Non-pigmented ciliary epithelial cell (primary cell): Measurements from ENCODE around the gene TDG.

Source experiments
- DNase-seq: peaks from one replicate; pipeline ENCODE4 v3.0.0-alpha.2; 2010; ENCODE audit warnings: low read depth

The TDG gene

DNA sequence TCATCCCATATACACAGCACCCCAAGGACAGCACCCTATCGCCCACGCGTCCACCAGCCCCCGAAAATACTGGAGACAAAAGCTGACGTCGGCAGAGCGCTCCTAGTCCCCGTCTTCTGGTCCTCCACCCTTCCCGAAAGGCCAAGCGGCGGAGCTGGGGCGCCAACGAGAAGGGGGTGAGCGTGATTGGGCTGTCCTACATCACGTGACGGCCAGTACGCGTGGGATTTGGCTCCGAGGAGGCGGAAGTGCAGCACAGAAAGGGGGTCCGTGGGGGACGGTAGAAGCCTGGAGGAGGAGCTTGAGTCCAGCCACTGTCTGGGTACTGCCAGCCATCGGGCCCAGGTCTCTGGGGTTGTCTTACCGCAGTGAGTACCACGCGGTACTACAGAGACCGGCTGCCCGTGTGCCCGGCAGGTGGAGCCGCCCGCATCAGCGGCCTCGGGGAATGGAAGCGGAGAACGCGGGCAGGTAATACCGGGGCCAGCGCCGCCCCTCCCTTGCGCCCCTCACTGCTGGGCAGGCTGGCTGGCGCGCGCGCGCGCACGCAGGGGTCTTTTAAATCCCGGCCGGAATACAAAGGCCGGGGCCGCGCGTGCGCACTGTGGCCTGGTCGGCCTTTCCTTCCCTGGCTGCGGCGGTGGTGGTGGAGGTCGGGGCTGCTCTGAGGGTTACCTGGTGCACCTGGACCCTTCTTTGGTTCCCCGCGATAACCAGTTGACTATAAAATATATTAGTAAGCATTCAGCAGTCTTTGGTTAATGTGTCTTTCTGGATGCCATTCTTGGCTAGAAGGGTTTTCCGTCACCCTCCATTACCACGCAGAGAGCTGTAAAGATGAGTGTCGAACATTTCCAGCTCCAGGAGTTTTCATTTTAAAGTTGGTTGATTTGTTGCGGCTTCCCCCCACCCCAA is at the start of gene TDG:
Gene TDG (plus strand): TSS at position 283 of the 915 bp plus-strand sequence. CDS start 166 bp downstream, at position 449.
- DNase-seq, result peak; percentile 96

GRCh38 chr12:103917873-103918272 is 47.8 kb upstream of the TDG start:
- no peak for DNase-seq

DNA sequence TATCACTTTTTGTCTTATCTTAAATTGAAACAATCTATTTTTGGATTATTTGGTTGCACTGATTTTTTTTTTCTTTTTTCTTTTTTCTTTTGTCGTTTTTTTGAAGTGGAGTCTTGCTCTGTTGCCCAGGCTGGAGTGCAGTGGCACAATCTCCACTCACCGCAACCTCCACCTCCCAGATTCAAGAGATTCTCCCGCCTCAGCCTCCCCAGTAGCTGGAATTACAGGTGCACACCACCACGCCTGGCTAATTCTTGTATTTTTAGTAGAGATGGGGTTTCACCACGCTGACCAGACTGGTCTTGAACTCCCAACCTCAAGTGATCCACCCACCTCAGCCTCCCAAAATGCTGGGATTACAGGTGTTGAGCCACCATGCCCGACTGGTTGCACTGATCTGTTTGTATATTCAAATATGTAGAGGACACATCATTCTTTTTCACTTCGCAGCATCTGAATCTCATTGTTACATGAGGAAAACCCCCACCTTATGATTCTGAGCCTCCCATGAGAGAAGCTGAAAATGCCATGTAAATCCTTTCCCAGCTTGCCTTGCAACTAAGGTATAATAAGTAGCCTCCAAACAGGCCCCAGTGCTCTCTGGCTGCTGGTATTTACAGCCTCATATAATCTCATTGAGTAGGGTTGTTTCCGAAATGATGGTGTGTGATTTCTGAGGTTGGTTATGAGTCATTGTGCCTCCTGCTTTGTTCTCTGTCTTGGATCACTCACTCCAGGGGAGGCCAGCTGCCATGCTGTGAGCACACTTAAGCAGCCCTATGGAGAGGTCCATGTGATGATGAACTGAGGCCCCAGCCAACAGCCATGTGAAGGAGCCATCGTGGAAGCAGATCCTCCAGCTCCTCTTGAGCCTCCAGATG is 40.7 kb upstream of the TDG start:
- peak; percentile 76 for DNase-seq

- no peak for DNase-seq
These were observed 37.0 kb upstream of the TDG start for GRCh38 chr12:103928682-103929045.

GRCh38 chr12:103929046-103929783 is 36.5 kb upstream of the TDG start:
- DNase-seq, result peak; percentile 66

GRCh38 chr12:103929784-103930033 is 36.0 kb upstream of the TDG start:
- DNase-seq, result no peak

- peak; percentile 99 for DNase-seq
These were observed 35.5 kb upstream of the TDG start, which contains the start of gene HSP90B1 for GRCh38 chr12:103930034-103930786. TSS of gene HSP90B1 (plus strand) at chr12:103930410. CDS start at chr12:103930516, 106 bp downstream.

GRCh38 chr12:103930787-103931735 is 34.6 kb upstream of the TDG start:
- no peak for DNase-seq

- no peak for DNase-seq
These were observed 32.4 kb upstream of the TDG start for GRCh38 chr12:103933237-103933636.

DNA sequence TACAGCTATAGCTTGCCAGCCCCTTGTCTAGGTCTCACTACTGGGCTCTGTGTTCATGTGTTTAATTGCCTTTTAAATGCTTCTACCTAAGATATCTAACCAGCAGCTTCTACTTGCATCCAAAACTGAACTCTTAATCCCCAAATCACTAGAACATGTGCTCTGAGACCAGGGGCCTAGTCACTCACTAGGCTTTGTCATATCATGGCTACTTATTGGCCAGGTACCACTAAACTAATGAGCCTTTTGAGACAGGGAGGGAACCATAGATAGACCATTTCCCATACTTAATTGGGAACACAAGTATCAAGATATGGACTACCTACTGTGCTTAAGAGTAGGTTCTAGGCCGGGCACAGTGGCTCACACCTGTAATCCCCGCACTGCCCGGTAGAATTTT is 29.0 kb upstream of the TDG start:
- no peak for DNase-seq

DNA sequence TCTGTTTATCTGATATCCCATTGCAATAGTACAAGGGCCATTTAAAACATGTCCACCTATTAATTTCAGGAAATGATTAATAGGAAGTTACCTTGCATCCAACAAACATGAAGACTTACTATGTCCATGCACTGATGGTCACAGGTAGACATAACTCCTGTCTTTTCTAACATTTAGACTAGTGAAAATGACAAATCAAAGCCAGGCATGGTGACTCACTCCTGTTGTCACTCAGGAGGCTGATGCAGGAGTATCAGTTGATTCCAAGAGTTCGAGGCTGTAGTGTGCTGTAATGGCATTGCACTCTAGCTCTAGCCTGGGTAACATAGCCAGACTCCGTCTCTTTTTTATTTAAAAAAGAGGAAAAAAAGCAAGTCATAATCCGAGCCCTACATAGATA is 20.7 kb upstream of the TDG start:
- no peak for DNase-seq

DNA sequence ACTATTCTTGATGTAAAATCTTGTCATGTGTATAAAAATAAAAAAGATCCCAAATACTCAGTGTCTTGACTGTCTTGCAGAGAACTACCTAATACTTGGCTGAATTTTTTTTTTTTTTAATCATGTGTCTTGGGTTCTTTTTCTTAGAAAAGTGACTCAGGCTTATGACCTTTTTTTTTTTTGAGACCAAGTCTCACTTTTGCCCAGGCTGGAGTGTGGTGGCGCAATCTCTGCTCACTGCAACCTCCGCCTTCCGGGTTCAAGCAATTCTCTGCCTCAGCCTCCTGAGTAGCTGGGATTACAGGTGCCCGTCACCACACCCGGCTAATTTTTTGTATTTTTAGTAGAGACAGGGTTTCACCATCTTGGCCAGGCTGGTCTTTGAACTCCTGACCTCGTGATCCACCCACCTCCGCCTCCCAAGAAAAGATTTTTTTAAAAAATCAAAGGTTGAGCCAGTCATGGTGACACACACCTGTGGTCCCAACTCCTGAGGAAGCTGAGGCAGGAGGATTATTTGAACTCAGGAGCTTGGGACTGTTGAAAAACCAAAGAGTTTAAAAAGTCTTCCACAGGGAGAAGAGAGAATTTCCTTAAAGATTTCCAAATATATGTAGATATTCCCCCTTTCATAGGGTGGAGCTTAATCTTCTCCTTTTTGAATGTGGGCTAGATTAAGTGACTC is 17.7 kb upstream of the TDG start:
- DNase-seq, result no peak

GRCh38 chr12:103948746-103949406 is 16.8 kb upstream of the TDG start:
- DNase-seq, result no peak

GRCh38 chr12:103952497-103952896 is 13.2 kb upstream of the TDG start:
- DNase-seq, result no peak

DNA sequence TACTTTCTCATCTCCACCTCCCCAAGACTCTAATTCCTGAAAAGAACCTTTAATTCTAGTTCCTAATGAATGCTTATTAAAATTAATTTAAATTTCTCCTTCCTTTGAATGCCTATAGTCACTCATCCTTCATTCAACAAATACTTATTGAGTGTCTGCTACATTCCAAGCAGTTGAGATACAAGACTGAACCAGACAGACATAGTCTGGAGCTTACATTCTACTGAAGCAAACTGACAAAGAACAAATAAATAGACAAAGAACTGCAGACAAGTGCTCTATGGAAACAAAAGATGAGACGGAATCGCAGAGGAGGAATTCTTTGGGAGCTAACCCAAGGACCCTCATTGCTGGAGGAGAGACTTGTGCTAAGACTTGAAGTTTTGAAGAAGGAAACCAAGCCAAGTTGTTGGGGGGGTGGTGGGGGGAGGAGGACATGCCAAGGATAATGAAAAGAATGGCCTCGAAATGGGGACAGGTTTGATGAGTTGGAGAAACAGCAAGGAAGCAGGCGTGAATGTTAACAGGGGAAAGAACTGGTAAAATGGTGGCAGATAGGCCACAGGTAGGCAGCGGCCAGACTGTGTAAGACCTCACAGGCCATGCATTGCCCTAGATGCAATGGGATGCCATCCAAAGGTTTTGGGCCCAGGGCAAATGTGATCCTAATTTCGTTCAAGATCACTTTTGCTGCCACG is 9.7 kb upstream of the TDG start:
- DNase-seq, result no peak

DNA sequence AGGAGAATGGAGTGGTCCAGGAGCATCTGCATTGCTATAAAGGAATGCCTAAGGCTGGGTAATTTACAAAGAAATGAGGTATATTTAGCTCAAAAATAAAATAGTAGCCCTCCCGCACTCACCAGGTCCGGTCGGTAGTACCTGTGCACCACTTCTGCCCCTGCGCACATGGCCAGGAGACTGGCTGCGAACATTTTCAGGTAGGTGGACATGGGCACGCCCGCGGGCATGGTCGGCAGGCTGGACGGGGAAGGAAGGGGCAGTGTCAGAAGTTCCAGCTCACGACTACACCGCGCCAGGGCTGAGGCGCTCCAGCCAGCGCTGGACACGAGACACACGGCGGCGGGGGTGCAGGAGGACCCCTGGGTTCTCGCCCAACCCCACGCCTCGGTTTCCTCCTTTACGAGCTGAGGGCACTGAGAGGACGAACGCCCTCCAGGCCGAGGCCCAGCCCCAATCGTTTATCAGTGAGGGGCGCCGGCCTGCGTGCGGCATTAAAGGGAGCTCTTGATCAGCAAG is 9.1 kb upstream of the TDG start:
- no peak for DNase-seq

GRCh38 chr12:103957865-103958388 is 7.7 kb upstream of the TDG start:
- no peak for DNase-seq

GRCh38 chr12:103958621-103959020 is 7.1 kb upstream of the TDG start:
- no peak for DNase-seq
